ENCODE data around the gene PARP1.

The PARP1 gene

DNA sequence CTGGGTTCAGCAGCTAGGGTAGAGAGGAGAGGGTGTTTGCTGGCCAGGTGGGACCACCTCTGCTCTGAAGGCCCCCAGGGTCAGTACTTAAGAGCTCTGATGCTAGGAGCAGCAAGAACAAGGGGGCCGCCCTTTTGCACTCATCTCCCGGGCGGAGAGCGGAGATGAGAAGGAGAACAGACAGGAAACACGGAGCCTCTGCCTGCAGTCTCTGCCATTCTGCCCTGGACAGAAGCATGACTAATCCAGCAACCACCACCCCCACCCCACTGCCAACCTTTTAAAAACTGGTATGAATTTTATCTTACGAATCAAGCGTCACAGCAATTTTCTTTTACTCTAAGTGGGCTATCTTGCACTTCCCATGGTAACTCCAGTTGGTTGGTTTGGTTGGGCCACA is 34.5 kb downstream of the PARP1 start:
- DNase-seq (ENCODE audit: low read depth): no peak

DNA sequence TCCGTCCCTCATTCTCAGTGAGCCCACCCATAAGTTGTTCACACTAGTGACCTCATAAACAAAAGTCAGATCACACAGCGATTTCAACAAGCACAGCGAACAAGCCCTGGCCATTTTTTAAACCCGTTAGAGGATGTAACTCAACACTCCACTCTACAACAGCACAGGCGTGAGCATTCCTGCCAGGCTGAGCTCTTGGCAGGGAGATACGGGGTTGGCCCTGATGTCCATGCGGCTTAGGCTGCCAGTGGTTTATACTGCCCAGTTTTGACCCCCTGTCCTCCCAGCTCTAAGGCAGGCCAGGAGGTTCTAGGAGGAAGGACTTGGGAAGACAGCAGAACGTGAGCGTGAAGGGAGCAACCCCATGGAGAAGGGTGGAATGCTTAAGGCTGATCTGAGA is 35.0 kb downstream of the PARP1 start:
- DNase-seq (ENCODE audit: low read depth): no peak

DNA sequence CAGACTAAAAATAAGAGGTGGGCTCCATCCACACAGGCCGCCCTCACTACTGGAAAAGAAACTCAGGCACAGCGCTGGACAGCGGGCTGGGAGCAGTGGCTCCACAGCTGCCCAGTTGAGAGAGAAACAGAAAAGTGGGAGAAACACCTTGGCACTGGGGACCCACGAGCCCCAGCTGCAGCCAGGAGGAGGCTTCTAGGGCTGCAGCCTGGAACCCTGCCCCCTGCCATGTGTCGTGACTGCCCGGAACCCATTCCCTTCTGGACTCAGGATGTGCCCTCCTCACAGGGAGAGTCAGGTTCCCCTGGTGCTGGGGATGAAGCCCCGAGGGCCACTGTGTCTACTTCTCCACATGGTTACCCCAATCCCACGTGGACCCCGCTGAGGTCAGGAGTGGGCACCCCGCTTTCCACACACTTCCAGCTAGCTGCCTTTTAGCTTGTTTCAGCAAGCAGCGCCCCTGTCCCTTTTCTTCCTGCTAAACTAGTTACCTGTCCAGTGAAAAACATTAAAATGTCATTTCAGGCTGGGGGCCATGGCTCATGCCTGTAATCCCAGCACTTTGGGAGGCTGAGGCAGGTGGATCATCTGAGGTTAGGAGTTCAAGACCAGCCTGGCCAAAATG is 35.9 kb downstream of the PARP1 start:
- no peak for DNase-seq (ENCODE audit: low read depth)

DNA sequence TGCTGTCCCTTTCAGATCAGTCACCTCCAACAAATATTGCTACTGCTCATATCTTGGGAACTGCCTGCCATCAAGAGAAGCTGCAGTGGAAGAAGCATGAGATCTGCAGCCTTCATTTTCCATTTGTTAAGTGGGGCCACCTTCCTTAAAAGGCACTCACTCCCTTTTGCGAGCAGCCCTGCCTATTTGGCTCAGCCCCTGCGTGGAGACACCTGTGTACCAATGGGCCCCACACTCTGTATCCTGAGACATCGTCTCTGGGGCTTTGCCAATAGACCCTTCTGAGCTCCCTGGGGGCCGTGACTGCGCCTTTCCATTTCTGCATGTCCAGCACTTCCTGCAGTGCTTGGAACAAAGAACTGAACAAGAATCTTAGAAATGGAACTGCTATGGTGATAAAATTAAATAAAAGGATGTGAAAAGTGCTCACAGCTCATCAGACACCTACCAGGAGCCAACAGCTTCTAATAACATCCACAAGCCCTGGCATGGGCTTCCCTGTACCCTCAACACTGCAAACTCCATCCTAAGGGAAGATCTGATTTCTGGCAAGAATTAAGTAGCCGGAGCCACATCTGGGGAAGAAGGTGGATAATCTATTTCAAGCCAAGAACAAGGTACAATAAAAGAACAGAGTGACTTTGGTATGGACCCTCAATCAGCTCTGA is 36.7 kb downstream of the PARP1 start:
- no peak for DNase-seq (ENCODE audit: low read depth)

DNA sequence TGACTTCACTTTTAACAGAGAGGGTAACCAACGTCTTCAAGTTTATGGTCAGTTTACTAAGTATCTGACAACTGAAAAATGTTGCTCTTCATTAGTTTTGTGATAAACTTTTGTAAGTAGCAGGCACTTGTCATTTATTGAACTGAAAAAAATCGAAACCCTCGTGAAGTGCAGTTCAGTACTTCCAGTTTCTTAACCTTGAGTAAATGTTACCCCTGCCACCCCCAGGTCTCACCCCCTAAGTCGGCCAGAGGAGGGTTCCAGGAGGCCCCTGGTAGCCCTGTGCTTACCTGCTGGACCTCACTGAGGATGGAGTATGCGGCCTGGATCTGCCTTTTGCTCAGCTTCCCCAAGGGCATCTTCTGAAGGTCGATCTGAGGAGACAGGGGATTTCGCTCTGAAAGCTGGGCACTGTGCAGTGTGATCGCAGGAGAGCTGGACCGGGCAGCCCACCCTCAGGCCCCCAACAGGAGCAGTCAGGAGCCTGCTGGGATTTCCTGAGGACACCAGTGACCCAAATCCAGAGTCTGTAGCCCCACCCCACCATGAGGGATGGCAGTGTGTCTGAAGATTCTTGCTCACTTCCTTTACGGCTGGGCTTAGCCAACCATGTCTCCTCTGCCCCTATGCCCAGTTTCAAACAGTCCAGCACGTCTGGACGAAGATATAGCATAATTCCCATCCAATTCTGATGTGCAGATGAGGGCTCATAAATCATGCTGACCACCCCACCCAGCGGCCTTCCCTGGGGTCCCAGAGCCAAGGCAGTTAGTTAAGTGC is 37.6 kb downstream of the PARP1 start:
- no peak for DNase-seq (ENCODE audit: low read depth)

DNA sequence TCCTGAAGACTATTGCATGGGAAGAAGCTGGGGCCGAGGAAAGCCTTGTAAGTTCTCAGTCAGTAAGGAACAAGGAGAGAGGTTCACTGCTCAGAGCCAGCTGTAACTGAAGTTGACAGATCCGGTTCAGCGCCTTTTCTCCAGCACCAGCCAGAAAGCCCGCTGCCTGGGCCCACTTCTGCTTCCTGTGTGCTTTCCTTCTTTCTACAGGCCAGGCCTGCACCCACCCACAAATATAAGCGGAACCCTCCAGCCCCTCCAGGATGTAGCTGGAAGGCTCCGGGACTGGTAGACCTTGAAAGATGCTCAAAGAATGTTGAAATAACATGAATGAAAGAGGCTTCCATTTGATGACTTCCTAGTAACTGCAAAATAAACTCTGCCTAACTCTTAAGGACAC is 38.8 kb downstream of the PARP1 start:
- DNase-seq (ENCODE audit: low read depth): no peak

DNA sequence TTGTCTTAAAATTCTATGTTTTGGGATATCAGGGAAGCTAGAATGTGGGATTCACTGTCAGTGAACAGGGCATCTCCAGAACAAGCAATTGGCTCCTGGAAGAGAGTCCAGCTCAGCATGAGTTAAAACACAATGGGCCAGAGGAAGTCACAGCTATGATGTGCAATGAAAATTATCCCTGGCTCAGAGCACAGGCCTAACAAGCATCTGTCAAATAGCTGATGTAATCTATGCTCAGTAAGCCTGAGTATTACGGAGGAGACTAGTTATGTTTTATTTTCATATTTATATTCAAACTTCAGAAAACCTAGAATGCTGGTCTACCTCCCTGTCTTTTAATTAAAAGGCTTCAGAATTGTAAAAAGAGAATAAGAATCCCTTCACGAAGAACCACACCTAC is 41.6 kb downstream of the PARP1 start:
- DNase-seq (ENCODE audit: low read depth): no peak

DNA sequence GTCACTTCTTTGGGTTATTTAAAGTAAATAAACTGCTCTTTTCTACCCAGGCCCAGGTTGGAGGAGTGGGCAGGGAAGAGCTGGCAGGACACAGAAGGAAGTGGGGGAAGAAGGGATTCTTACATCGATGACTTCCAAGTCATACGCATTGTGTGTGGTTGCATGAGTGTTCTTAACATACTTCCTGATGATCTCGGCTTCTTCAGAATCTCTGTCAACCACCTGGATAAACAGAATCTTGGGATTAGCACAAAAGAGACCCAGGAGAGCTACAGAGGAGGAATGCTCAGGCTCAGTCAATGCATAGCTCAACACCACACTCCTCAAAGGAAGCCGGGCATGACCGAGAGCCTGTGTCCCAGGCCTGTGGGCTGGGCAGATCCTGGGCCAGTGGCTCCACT is 42.1 kb downstream of the PARP1 start:
- DNase-seq (ENCODE audit: low read depth): no peak

DNA sequence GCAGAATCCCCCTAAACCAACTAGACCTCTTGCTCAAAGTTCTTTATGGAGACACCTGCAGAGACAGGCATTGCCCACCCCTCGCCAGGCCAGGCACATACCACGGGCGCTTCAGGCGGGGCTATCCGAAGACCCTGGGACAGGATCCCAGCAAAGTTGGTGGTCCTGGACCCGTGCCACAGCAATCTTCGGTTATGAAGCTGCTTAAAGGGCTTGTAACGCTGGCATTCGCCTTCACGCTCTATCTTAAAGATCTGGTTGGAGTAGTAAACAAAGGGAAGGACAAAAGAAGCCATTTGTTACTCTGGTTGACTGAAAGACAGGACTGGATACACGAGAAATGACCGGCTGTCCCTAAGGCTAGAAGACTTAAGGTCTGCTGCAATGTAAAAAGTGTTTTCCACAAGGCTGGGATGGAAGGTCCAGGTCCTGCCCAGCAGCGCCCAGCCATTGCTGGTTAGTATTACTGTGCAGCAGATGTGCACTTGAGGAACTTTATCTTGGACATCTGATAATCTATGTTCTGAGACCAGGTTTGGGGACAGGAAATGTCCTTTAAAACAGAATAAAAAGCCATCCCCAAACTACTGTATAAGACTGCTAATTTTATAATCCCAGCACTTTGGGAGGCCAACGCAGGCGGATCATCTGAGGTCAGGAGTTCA is 42.9 kb downstream of the PARP1 start:
- DNase-seq (ENCODE audit: low read depth): no peak

DNA sequence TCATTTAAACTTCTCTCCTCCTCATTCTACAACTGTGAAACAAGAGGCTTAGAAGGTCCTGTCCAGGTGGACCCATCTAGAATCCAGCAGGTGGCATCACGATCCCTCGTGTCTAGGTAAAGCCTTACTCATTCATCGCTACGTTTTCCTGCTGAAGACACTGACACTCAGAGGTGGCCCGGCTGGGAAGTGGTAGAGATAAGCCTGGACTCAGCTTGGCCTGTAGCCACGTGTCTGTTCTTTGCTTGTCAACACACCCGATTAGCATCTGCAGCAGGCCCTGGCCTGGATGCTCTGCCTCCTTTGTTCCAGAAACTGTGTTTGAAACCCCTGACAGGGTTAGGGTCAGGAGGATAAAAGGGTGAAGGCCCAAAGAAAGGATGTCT is 43.4 kb downstream of the PARP1 start:
- DNase-seq (ENCODE audit: low read depth): no peak

DNA sequence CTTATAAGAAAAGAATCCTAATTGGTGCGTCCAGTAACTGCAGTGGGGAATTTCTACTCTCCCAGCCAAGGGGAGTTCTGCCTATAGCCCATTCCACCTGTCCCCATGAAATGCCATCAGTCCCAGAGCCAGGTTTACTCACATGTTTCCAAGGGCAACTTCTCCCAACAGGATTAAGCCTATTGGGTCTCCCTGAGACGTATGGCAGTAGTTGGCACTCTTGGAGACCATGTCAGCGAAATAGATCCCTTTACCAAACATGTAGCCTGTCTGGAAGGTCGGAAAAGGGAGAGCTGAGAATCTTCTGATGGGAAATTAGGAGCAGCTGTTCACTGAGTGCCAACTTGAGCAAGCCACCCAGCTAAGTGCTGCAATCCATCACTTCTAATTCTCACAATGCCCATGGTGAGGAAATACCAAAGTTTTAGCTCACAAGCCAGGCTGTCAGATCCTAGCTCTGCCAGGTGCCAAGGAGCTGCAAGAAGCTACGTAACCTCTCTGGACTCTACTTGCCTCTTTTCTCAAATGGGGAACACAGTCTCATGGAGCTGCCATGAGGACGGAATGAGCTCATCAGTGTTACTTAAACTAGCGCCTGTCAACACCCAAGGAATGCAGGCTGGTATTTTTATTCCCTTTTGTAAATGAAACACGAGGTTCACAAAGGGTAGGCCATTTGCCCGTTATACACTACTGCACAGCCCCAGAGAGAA is 43.9 kb downstream of the PARP1 start:
- DNase-seq (ENCODE audit: low read depth): no peak

DNA sequence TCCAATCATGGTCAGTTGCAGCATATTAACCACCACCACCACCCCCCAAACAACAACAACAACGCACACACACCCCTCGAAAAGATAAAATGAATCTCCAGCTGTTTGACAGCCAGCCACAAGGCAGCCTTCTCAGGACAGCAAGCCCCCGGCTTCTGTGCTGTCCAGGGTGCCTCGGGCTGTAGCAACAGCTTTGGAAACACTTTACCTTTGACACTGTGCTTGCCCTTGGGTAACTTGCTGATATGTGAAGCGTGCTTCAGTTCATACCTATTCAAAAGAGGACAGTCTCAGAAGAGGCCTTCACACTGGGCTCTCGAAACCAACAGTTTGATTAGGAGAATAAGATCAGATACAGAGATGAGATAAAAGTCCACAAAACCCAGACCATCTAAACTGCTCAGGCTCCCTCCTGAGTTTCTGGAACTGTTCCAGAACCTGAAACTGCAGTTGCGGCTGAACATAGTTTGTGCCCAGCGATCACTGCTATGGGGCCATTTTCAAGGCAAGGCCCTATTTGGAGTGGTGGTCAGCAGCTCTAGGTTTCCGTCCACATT is 44.9 kb downstream of the PARP1 start:
- DNase-seq (ENCODE audit: low read depth): no peak

DNA sequence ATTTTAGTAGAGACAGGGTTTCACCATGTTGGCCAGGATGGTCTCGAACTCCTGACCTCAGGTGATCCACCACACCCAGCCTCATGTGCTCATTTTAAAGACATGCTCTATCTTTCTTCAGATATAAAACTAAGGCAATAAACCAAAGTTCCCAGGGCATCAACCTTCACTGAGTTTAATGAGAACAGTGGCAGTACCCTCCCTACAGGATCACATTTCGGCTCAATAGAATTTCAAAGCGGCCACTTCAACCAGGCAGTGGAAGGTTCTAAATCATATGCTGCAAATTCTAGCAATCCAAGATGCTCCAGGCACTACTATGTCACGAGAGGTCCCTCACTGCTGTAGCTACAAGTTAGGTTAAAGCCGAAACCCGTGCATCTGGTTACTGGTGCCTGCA is 45.5 kb downstream of the PARP1 start:
- DNase-seq (ENCODE audit: low read depth): no peak

DNA sequence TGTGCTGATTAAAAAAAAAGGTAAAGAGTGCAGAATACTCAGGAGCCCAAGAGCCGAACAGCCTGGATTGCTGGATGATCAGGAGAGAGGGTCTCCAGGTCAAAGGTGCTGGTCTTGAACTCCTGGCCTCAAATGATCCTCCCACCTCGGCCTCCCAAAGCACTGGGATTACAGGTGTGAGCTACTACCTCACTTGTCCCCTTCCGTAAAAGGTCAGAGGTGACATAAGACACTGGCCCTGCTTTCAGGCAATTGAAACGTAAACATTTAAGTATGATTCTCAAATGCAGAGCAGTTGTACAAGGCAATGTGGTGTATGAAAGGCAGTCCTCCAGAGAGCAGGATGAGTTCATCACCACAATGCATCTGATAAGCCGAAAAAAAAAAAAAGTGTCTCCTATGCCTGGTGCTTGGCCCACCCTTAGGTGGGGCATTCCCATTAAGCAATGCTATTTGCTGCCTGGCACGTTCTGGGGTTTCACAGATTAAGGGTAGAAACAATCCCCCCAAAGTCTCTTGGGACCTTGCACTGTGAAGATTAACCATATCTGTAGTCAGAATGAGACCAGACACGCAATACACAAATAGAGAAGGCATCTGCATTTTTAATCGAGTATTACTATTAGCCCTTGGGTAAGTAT is 47.7 kb downstream of the PARP1 start:
- no peak for DNase-seq (ENCODE audit: low read depth)

DNA sequence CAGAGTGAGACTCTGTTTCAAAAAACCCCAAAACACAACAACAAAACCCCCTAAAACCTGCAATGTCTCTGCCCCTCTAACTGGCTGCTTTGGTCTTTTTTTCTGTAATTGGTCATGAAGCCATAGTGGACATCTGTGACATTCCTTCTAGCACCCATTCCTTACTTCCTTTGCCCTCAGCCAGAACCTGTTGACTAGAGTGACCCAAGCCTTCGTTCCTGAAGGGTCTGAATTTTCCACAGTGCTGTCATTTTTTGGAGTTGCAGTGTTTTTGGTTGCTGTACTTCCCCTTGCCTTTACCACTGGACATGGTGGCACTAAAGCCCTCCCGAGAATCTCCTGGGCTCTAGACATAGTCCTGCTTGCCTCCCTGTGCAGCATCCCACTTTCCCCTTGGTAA is 50.5 kb downstream of the PARP1 start:
- no peak for DNase-seq (ENCODE audit: low read depth)

DNA sequence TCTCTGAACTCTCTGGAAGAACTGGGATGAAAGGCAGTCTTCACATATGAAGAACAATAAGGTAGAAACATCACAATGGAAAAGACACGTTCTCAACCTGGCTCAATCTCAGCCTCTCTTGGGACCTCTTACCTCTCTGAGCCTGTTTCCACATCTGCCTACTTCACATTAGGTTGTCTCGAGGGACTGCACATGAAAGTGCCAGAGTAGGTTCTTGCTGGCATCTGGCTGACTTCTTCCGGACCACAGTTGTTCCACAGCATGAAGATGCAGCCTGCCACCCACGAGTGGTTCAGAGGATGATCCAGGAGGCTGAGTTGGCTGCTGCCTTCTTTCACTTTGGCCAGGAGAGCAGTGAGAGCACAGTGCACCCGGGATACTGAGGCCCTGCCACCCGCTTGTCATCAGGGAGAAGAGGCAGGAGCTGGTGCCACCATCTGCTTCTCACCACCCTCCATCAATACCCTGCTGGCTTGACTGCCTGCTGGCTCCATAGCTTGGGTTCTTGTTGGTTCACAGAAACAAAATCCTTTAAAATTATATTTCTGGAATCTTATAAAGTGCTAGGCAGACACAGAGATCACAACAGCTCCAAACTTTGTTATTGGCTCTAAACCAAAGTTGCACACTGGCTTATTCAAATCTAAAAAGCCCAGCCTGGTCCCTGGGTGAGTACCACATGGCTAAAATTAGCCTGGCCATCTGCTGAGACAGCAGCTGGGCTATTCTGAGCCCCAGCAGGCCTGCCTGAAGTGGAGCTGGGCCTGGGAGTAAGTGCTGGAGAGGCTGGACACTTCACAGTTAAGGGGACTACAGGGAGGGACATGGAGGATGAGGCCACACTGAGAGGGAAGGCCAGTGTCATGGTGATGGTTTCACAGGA is 52.0 kb downstream of the PARP1 start:
- DNase-seq (ENCODE audit: low read depth): no peak

DNA sequence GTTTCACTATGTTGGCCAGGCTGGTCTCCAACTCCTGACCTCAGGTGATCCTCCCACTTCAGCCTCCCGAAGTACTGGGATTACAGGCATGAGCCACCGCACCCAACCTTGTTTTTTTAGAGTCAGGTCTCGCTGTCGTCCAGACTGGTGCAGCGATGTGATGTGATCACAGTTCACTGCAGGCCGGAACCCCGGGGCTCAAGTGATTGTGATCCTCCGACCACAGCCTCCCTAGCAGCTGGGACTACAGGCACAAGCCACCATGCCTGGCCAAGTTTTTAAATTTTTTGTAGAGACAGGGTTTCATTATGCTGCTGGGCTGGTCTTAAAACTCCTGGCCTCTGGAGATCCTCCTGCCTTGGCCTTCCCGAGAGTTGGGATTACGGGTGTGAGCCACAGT is 52.9 kb downstream of the PARP1 start:
- DNase-seq (ENCODE audit: low read depth): no peak

DNA sequence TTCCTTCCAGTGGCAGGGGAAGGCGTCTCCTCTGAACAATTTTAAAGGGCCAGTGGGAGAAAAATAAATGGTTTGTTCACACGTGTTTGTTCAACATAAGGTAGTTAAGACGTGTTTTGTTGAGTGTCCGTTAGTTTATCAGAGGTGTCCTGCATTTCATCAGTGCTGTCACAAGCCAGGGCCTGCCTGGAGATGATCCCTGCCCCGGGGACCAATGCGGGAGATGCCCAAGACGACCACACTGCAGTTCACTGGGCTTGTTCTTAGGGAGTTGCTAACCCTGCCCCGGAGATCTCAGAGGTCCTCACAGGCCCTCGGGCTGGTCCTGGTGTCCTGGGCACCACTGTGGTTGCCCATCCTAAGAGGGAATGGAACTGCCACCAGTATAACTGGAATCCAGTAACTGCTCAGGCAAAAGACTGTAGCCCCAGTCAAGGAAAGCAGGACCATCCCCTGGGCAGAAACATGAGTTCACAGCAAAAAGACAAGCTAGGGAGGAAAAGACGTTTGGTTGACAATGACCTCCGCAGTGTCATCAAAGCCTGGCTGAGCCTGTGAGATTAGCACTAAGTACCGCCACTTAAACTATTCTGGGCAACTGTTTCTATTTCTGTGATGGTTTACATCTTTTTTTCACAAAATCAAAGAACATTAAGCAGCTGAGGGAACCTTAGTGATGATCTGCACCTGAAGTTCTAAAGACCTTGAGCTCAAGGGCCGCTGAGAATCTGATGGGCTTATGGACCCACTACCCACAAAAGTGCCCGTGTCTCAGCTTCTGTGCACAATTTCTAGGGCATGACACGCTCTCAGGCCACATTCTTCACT is 54.0 kb downstream of the PARP1 start:
- DNase-seq (ENCODE audit: low read depth): no peak

DNA sequence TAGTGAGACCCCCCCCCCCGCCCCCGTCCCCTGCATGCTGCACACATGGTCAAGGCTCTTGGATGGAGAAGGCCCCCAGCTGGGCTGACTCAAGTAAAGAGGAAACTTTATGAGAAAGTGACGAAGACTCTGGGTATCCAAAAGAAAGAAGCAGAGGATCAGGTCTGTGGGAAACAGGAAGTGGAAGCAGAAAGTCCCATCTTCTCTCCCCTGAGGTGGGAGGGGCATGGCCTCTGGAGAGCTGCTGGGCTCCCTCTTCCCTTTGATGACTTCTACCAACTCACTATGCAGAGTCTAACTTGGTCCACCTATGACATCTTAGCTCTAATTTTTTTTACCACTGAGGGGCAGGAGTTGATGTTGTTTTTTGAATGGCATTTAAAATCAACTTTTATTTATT is 56.2 kb downstream of the PARP1 start:
- DNase-seq (ENCODE audit: low read depth): no peak

DNA sequence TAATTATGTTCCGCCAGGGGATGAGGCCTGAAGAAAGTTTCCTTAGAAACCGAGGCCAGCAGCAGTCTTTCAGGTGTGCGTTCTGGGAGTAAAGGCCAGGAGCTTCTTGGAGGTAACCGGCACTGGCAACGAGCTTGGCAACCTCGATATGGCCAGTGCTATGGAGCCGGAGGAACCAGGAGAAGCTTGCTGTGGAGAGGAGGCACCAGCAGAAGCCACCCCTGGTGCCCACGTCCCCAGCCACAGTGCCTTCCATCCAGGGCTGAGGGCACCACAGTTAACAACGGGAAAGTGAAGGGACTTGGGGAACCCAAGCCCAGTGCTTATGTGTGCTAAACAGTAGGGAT is 57.4 kb downstream of the PARP1 start:
- no peak for DNase-seq (ENCODE audit: low read depth)

All from stimulated activated CD8-positive, alpha-beta memory T cell treated with anti-CD3 and anti-CD28 coated beads, Interleukin-4, amount 100 ng/mL, for 24 hours (primary cell).